Measurements from ENCODE around the gene MAP2. TPM values are rescaled to one million over a fixed set of nuclear protein-coding genes. Genes with fewer than 3 reads are reported as not detected.

Gene MAP2
- total RNA-seq, 1 donor from 2014 or later, result 7.2 TPM

- Mint-ChIP-seq H3K9me3 (ENCODE audit: unreplicated experiment) (peaks cover 5% of the 10 kb centered on the region), H3K27me3 (ENCODE audit: unreplicated experiment) (peaks cover 24% of the 10 kb centered on the region), H3K4me1 (ENCODE audit: unreplicated experiment) (peaks cover 6% of the 10 kb centered on the region), H3K4me3 (ENCODE audit: unreplicated experiment) (no peak overlapping the region), H3K36me3 (ENCODE audit: unreplicated experiment) (peaks cover 2% of the 10 kb centered on the region), H3K27ac (ENCODE audit: unreplicated experiment) (no peak overlapping the region)
- no peak for TF ChIP-seq CTCF (IDR thresholded peaks at IDR 0.05)
- DNase-seq (ENCODE audit: extremely low spot score, unreplicated experiment), result no peak
These were observed 191.0 kb downstream of the MAP2 start for GRCh38 chr2:209614690-209615369.

GRCh38 chr2:209619782-209620181 is 195.9 kb downstream of the MAP2 start:
- no peak for TF ChIP-seq CTCF (IDR thresholded peaks at IDR 0.05)
- H3K36me3 Mint-ChIP-seq (ENCODE audit: unreplicated experiment), result peaks cover 2% of the 10 kb centered on the region
- no peak for DNase-seq (ENCODE audit: extremely low spot score, unreplicated experiment)
- peaks cover 5% of the 10 kb centered on the region for H3K9me3 Mint-ChIP-seq (ENCODE audit: unreplicated experiment)
- H3K4me1 Mint-ChIP-seq (ENCODE audit: unreplicated experiment), result peaks cover 3% of the 10 kb centered on the region
- no peak overlapping the region for H3K4me3 Mint-ChIP-seq (ENCODE audit: unreplicated experiment)
- H3K27ac Mint-ChIP-seq (ENCODE audit: unreplicated experiment), result no peak overlapping the region
- H3K27me3 Mint-ChIP-seq (ENCODE audit: unreplicated experiment), result peaks cover 7% of the 10 kb centered on the region

DNA sequence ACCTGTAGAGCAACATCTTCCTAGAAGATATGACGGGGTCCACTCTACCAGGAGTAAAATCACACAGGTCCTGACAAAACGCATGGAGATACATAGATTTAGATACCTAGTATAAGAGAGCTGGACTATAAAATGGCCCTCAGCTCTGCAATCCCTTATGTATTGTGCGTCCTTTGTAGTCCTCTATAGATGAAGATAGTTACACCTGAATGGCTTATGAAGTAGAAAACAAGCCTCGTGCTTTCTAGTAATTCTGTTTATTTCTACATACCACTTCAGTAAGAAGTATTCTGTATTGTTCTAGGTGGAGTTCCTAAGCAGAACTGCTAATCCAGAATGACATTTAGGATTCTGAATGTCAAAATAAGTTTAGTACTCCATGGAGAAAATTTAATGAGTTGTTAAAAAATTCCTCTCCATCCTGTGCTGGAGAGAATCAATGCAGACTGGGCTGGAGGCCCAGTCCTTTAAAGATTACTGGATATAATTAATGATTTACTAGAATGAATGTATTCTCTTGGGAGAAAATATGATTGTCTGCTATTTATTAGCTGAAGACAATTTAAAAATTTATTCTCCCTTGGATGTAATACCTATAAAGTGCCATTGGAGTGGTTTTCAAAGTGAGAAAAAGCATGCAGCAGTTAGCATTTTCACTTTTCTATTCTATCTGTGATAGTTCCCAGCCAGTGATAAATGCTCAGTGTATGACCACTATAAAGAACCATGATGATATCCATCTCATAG is 200.5 kb downstream of the MAP2 start:
- Mint-ChIP-seq H3K27me3 (ENCODE audit: unreplicated experiment) (no peaks in the 10 kb centered on the region), H3K36me3 (ENCODE audit: unreplicated experiment) (no peaks in the 10 kb centered on the region), H3K4me3 (ENCODE audit: unreplicated experiment) (no peak overlapping the region), H3K9me3 (ENCODE audit: unreplicated experiment) (no peaks in the 10 kb centered on the region), H3K4me1 (ENCODE audit: unreplicated experiment) (peaks cover 6% of the 10 kb centered on the region), H3K27ac (ENCODE audit: unreplicated experiment) (no peak overlapping the region)
- DNase-seq (ENCODE audit: extremely low spot score, unreplicated experiment), result no peak
- no peak for TF ChIP-seq CTCF (IDR thresholded peaks at IDR 0.05)

- Mint-ChIP-seq H3K27ac (ENCODE audit: unreplicated experiment) (peak overlapping the region; percentile 15), H3K36me3 (ENCODE audit: unreplicated experiment) (peaks cover 3% of the 10 kb centered on the region), H3K9me3 (ENCODE audit: unreplicated experiment) (no peaks in the 10 kb centered on the region), H3K4me3 (ENCODE audit: unreplicated experiment) (no peak overlapping the region), H3K4me1 (ENCODE audit: unreplicated experiment) (peaks cover 17% of the 10 kb centered on the region), H3K27me3 (ENCODE audit: unreplicated experiment) (peaks cover 16% of the 10 kb centered on the region)
- DNase-seq (ENCODE audit: extremely low spot score, unreplicated experiment), result no peak
- TF ChIP-seq CTCF (IDR thresholded peaks at IDR 0.05), result no peak
These were observed 205.8 kb downstream of the MAP2 start for GRCh38 chr2:209629597-209629996.

DNA sequence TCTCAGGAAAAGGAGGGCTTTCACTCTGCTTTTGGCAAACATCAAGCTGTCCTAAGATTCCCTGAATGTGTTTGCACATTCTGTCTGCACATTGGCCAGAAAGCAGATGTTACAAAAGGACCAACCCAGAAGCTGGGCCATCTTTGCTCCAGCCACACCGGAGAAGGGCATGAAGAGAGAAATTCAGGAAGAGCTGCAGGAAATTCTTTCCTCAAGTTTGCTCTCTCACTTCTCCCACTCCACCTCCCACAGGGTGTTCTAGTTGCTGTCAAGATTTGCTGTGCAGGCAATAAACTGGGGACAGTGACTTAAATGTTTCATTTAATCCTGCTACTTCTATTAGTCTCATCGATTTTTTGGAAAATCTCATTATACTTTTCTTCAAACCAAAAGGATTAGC is 210.1 kb downstream of the MAP2 start:
- no peak for TF ChIP-seq CTCF (IDR thresholded peaks at IDR 0.05)
- peaks cover 24% of the 10 kb centered on the region for H3K4me1 Mint-ChIP-seq (ENCODE audit: unreplicated experiment)
- H3K36me3 Mint-ChIP-seq (ENCODE audit: unreplicated experiment), result peaks cover 3% of the 10 kb centered on the region
- no peak overlapping the region for H3K4me3 Mint-ChIP-seq (ENCODE audit: unreplicated experiment)
- no peak overlapping the region for H3K27ac Mint-ChIP-seq (ENCODE audit: unreplicated experiment)
- H3K9me3 Mint-ChIP-seq (ENCODE audit: unreplicated experiment), result no peaks in the 10 kb centered on the region
- peaks cover 16% of the 10 kb centered on the region for H3K27me3 Mint-ChIP-seq (ENCODE audit: unreplicated experiment)
- DNase-seq (ENCODE audit: extremely low spot score, unreplicated experiment), result no peak

Measured in osteocyte (in vitro differentiated cells).